ENCODE results near the gene SARNP. TPM values are rescaled to one million over a fixed set of nuclear protein-coding genes. Genes with fewer than 3 reads are reported as not detected.

SARNP gene
- polyA plus RNA-seq, 1 experiment, result 52.1 TPM

DNA sequence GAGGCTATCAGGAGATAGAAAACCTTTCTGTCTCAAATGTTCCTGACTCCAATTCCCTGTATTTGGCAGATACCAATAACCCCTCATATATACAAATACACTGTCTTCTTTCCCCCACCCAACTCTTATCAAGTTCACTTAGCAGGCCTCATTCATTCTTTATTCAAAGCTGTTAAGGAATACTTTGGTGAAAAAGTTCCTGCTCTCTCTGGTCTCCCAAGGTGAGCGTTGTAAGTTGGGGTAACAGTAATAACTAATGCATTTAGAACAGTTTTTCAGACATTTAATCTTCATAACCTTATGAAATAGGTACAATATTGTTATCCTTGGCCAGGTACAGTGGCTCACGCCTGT is 78.5 kb downstream of the SARNP start:
- no peaks in the 10 kb centered on the region for H3K27me3 ChIP-seq (ENCODE audit: control insufficient read depth, insufficient read depth, low read length)
- DNase-seq (ENCODE audit: low read depth), result no peak
- TF ChIP-seq, protein P1, sequence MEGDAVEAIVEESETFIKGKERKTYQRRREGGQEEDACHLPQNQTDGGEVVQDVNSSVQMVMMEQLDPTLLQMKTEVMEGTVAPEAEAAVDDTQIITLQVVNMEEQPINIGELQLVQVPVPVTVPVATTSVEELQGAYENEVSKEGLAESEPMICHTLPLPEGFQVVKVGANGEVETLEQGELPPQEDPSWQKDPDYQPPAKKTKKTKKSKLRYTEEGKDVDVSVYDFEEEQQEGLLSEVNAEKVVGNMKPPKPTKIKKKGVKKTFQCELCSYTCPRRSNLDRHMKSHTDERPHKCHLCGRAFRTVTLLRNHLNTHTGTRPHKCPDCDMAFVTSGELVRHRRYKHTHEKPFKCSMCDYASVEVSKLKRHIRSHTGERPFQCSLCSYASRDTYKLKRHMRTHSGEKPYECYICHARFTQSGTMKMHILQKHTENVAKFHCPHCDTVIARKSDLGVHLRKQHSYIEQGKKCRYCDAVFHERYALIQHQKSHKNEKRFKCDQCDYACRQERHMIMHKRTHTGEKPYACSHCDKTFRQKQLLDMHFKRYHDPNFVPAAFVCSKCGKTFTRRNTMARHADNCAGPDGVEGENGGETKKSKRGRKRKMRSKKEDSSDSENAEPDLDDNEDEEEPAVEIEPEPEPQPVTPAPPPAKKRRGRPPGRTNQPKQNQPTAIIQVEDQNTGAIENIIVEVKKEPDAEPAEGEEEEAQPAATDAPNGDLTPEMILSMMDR (IDR thresholded peaks at IDR 0.05; ENCODE audit: insufficient read depth, low read depth, low read length), result no peak
- CTCF ChIA-PET, result interaction anchor here (0.8 to 10.9 kb wide), 50 partner anchors 8 to 450 kb away, joined by 3 to 86 read pairs (median 6); partner anchors contain the start of genes CD63, DGKA, DNAJC14 and IKZF4
- H3K36me3 ChIP-seq (ENCODE audit: control insufficient read depth, insufficient read depth, low read length), result no peaks in the 10 kb centered on the region
- no peak overlapping the region for H3K4me3 ChIP-seq (ENCODE audit: low read depth, low read length)
- POLR2A ChIA-PET, result interaction anchor here (0.6 to 1.6 kb wide), 2 partner anchors 10 to 79 kb away, joined by 4 to 5 read pairs; partner anchors contain the start of genes CD63, ORMDL2 and SARNP

DNA sequence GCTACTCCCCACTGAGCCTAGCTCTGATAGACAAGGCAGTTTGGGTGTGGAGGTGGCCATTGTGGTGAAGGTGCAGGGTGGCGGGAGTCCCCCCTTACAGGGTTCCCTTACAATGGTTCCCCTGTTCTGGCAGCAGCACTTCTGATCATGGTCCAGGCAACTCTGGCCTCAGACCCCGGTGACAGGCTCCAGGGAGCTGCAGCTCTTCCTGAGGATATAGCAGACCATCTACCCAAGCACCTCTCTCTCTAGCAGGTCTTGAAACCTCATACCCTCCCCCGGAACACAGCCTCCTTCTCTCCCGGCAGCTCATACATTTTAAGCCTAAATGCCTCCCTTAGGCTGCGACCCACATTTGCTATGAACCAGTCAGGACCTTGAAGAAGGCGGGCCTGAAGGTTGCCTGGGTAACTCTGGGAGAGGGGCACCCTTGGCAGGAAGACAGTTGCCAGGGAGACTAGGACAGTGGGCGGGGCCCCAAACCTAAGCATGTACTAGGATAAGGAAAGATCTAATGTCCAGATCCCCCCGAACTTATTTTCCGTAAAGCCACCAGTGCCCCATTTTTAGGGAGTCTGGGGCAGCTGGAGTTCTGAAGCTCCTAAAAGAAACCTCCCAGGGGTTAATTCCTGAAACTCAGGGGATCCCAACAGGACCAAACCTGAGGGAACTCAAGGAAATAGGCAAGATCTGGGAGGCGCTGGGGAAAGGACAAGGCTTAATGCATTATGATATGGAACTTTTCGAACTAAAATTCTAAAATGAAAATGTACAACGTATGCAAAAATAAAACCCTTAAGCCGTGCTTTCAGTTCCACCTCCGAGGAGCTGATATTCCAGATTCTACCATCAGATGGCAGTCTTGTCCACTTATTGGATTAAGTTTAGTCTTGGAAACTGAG is 79.2 kb downstream of the SARNP start:
- H3K36me3 ChIP-seq (ENCODE audit: control insufficient read depth, insufficient read depth, low read length), result no peaks in the 10 kb centered on the region
- no peak for DNase-seq (ENCODE audit: low read depth)
- H3K27me3 ChIP-seq (ENCODE audit: control insufficient read depth, insufficient read depth, low read length), result no peaks in the 10 kb centered on the region
- H3K4me3 ChIP-seq (ENCODE audit: low read depth, low read length), result peak overlapping the region; percentile 58
- ChIA-PET CTCF (interaction anchor here (0.8 to 10.9 kb wide), 58 partner anchors 9 to 451 kb away, joined by 3 to 86 read pairs (median 5); partner anchors contain the start of genes CD63, DGKA, DNAJC14 and MMP19), POLR2A (interaction anchor here (0.6 to 1.6 kb wide), 4 partner anchors 9 to 1891 kb away, joined by 4 to 6 read pairs (median 4); partner anchors contain the start of genes CD63, ORMDL2 and SARNP)
- TF ChIP-seq, protein P1 (IDR thresholded peaks at IDR 0.05; ENCODE audit: insufficient read depth, low read depth, low read length), result peak; percentile 67

DNA sequence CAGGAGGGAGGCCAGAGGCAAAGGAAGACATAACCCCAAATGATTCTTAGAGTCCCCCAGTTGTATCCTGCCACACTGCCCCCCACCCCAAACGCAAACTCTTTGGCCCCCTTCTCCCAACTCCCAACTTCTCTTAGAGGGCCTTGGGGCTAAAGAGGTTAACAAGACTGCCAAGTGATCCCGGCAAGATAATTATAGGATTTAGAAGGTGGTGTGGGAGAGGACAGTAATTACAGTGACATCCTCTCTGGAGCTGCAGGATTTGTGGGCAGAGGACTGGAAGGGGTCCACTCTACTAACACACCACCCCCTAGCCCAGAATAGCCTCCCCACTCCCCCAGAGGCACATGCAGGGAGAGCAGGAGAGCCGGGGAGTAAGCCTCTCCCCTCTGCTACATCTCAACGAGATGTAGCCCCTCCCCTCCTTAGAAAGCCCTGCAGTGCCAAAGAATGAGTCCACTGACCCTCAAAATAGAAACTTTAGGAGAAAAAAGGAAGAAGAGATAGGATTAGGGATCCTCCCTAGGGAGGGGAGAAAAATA is 79.9 kb downstream of the SARNP start:
- CTCF ChIA-PET, result interaction anchor here (0.8 to 10.9 kb wide), 48 partner anchors 7 to 452 kb away, joined by 3 to 86 read pairs (median 7); partner anchors contain the start of genes CD63, DGKA, DNAJC14 and MMP19
- DNase-seq (ENCODE audit: low read depth), result no peak
- Histone ChIP-seq H3K36me3 (ENCODE audit: control insufficient read depth, insufficient read depth, low read length) (no peaks in the 10 kb centered on the region), H3K4me3 (ENCODE audit: low read depth, low read length) (no peak overlapping the region), H3K27me3 (ENCODE audit: control insufficient read depth, insufficient read depth, low read length) (no peaks in the 10 kb centered on the region)
- POLR2A ChIA-PET, result interaction anchor here (0.6 to 0.8 kb wide), 2 partner anchors 8 to 1890 kb away, joined by 4 to 6 read pairs; partner anchors contain the start of gene CD63
- TF ChIP-seq, protein P1 (IDR thresholded peaks at IDR 0.05; ENCODE audit: insufficient read depth, low read depth, low read length), result no peak

DNA sequence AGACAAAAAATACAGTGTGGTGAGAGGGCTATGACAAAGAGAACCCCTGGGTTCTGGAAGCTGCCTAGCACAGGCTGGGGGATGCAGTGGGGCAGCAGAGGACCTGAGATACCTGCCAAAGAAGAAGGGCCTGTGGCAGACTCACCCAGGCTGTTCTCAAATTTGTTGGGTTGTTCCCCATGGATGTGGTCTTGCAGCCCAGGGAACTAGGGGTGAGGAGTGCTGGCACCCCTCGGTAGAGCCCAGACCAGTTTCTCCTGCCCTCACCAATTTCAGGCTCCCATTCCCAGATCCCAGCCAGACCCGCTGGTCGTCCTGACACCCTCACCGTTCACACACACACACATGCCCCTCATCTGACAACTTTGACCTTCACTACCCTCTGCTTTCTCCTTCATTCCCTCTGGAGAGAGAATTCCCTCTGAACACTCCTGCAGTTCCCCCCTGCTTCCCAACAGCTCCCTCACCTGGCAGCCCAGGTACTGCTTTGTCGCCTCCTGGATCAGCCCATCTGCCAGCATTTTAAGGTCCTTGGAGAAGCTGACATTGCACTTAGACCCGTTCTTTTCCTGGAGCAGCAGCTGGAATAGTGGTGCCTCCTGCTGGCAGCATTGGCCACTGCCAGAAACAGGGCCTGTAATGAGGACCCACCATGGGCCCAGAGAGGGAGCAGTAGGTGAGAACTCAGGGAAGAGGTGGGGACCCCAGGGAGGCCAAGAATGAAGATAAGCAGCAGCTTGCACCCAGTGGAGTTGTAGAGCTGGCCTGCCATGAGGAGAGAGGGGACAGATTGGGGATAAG is 80.5 kb downstream of the SARNP start:
- no peak for DNase-seq (ENCODE audit: low read depth)
- ChIA-PET CTCF (interaction anchor here (0.6 to 10.9 kb wide), 30 partner anchors 8 to 367 kb away, joined by 3 to 86 read pairs (median 8); partner anchors contain the start of genes CD63, DGKA, DNAJC14 and ORMDL2), POLR2A (no interaction called here)
- Histone ChIP-seq H3K36me3 (ENCODE audit: control insufficient read depth, insufficient read depth, low read length) (no peaks in the 10 kb centered on the region), H3K27me3 (ENCODE audit: control insufficient read depth, insufficient read depth, low read length) (no peaks in the 10 kb centered on the region), H3K4me3 (ENCODE audit: low read depth, low read length) (no peak overlapping the region)
- TF ChIP-seq, protein P1 (IDR thresholded peaks at IDR 0.05; ENCODE audit: insufficient read depth, low read depth, low read length), result peak; percentile 89
